Skin of body (tissue), 2 donors: ENCODE measurements around the gene RERE. TPM values are rescaled to one million over a fixed set of nuclear protein-coding genes. Genes with fewer than 3 reads are reported as not detected.
"Not testable (repeated sequence)": the region's sequence is repeated elsewhere in the genome, so short reads cannot be mapped to it uniquely, and the experiment has no call there.

Experiments used
- DNase-seq: peaks from one replicate; lab custom pipeline; 2025; lab: John Stamatoyannopoulos, UW
- total RNA-seq: library from RNA; depleted of rRNA; stranded (reverse); fragments of >200 nt; gene quantifications from one replicate; pipeline ENCODE4 v1.2.3, GENCODE V29; 2014

Gene RERE
- total RNA-seq, 1 donor from 2014 or later = 125 TPM

GRCh38 chr1:8460784-8461183 lies 356.7 kb downstream of the RERE start:
- DNase-seq = no peak

GRCh38 chr1:8460132-8460544 lies 357.3 kb downstream of the RERE start:
- DNase-seq = no peak

GRCh38 chr1:8458607-8459006 lies 358.8 kb downstream of the RERE start:
- no peak for DNase-seq

GRCh38 chr1:8457760-8458381 lies 359.6 kb downstream of the RERE start:
- no peak for DNase-seq

GRCh38 chr1:8456991-8457390 lies 360.4 kb downstream of the RERE start:
- no peak for DNase-seq

GRCh38 chr1:8456308-8456912 lies 361.0 kb downstream of the RERE start:
- peak; percentile 80 for DNase-seq

GRCh38 chr1:8455700-8456307 lies 361.6 kb downstream of the RERE start:
- DNase-seq = no peak

- no peak for DNase-seq
Measured at GRCh38 chr1:8450312-8450711, 367.1 kb downstream of the RERE start.

GRCh38 chr1:8448911-8449661 lies 368.4 kb downstream of the RERE start:
- DNase-seq = peak; percentile 52

GRCh38 chr1:8448505-8448904 lies 368.9 kb downstream of the RERE start:
- DNase-seq = not testable (repeated sequence)

GRCh38 chr1:8447616-8448150 lies 369.8 kb downstream of the RERE start:
- no peak for DNase-seq

- not testable (repeated sequence) for DNase-seq
Measured at GRCh38 chr1:8446119-8446518, 371.3 kb downstream of the RERE start.

GRCh38 chr1:8443558-8444194 lies 373.8 kb downstream of the RERE start:
- DNase-seq = no peak

- no peak for DNase-seq
Measured at GRCh38 chr1:8441426-8441825, 376.0 kb downstream of the RERE start.

- DNase-seq = peak; percentile 55
Measured at GRCh38 chr1:8439015-8439702, 378.3 kb downstream of the RERE start.

GRCh38 chr1:8438489-8438888 lies 379.0 kb downstream of the RERE start:
- no peak for DNase-seq

GRCh38 chr1:8437347-8437746 lies 380.1 kb downstream of the RERE start:
- DNase-seq = no peak

GRCh38 chr1:8435569-8436071 lies 381.8 kb downstream of the RERE start:
- DNase-seq = no peak

GRCh38 chr1:8434101-8434500 lies 383.3 kb downstream of the RERE start:
- no peak for DNase-seq

GRCh38 chr1:8431784-8432183 lies 385.7 kb downstream of the RERE start:
- DNase-seq = no peak

GRCh38 chr1:8431019-8431418 lies 386.4 kb downstream of the RERE start:
- no peak for DNase-seq
